WTC11 (cell line): ENCODE measurements around the gene FAHD1. TPM values are rescaled to one million over a fixed set of nuclear protein-coding genes. Genes with fewer than 3 reads are reported as not detected.

ENCODE experiments used
- ATAC-seq: fragments of 200-7000 bp; cut with Tn5 transposase; 2 replicates; pipeline ENCODE4 v1.10.0; 2021; ENCODE audit warnings: mild to moderate bottlenecking, moderate library complexity
- CTCF ChIA-PET: fragments of 300-600 bp; sonication (Branson Sonifier 250); formaldehyde crosslinking; loops from one replicate; lab custom pipeline; 2021; ENCODE audit warnings: antibody characterized with exemption; lab: Charles Lee
- POLR2A ChIA-PET: fragments of 350-600 bp; sonication (Branson Sonifier 250); formaldehyde crosslinking; loops from one replicate; lab custom pipeline; 2021; ENCODE audit warnings: antibody characterized with exemption; lab: Charles Lee
- DNase-seq: peaks from one replicate; pipeline ENCODE4 v3.0.0; 2021; ENCODE audit warnings: low spot score
- H3K27ac Mint-ChIP-seq: 2 replicates; pipeline ENCODE4 v1.8.0; 2021; ENCODE audit warnings: mixed read lengths
- H3K27me3 Mint-ChIP-seq: 2 replicates; pipeline ENCODE4 v1.8.0; 2021; ENCODE audit warnings: low read depth, mild to moderate bottlenecking, moderate library complexity, mixed read lengths
- H3K36me3 Mint-ChIP-seq: 2 replicates; pipeline ENCODE4 v1.8.0; 2021; ENCODE audit warnings: mixed read lengths
- H3K4me1 Mint-ChIP-seq: 2 replicates; pipeline ENCODE4 v1.8.0; 2022; ENCODE audit warnings: mixed read lengths
- H3K4me3 Mint-ChIP-seq: 2 replicates; pipeline ENCODE4 v1.8.0; 2021; ENCODE audit warnings: mild to moderate bottlenecking, moderate library complexity, mixed read lengths
- H3K9me3 Mint-ChIP-seq: 2 replicates; pipeline ENCODE4 v1.8.0; 2021; ENCODE audit warnings: mixed read lengths
- AFF4 ChIP-seq: sonication (generic); formaldehyde crosslinking; IDR thresholded peaks from 2 replicates; pipeline ENCODE4 v1.8.1; 2023; ENCODE audit warnings: mild to moderate bottlenecking, missing genetic modification reagents, borderline replicate concordance
- ATF2 ChIP-seq: sonication (generic); formaldehyde crosslinking; IDR thresholded peaks from 2 replicates; pipeline ENCODE4 v1.8.1; 2022; ENCODE audit warnings: low read depth, missing genetic modification reagents, borderline replicate concordance
- CTCF ChIP-seq: fragments of 200-600 bp; IDR thresholded peaks from 2 replicates; pipeline ENCODE4 v1.8.0; 2022; ENCODE audit warnings: antibody characterized with exemption
- E2F5 ChIP-seq: sonication (generic); formaldehyde crosslinking; IDR thresholded peaks from 2 replicates; pipeline ENCODE4 v1.8.1; 2022; ENCODE audit warnings: mild to moderate bottlenecking, moderate library complexity, missing genetic modification reagents
- ESRRA ChIP-seq: sonication (generic); formaldehyde crosslinking; IDR thresholded peaks from 2 replicates; pipeline ENCODE4 v1.8.1; 2022; ENCODE audit warnings: mild to moderate bottlenecking, missing genetic modification reagents, borderline replicate concordance
- ETV6 ChIP-seq: sonication (generic); formaldehyde crosslinking; IDR thresholded peaks from 2 replicates; pipeline ENCODE4 v1.8.1; 2022; ENCODE audit warnings: mild to moderate bottlenecking, missing genetic modification reagents
- GABPB1 ChIP-seq: sonication (generic); formaldehyde crosslinking; IDR thresholded peaks from 2 replicates; pipeline ENCODE4 v1.8.1; 2023; ENCODE audit warnings: mild to moderate bottlenecking, missing genetic modification reagents
- IRF1 ChIP-seq: sonication (generic); formaldehyde crosslinking; IDR thresholded peaks from 2 replicates; pipeline ENCODE4 v1.8.0; 2023; ENCODE audit warnings: missing genetic modification reagents
- JAZF1 ChIP-seq: fragments of 250-450 bp; sonication (Bioruptor Pico); IDR thresholded peaks from 2 replicates; pipeline ENCODE4 v1.9.0; 2021; ENCODE audit warnings: moderate library complexity, mild to moderate bottlenecking, inconsistent platforms
- MXD4 ChIP-seq: fragments of 250-450 bp; sonication (Bioruptor Pico); IDR thresholded peaks from 2 replicates; pipeline ENCODE4 v1.8.0; 2021; ENCODE audit warnings: mild to moderate bottlenecking, moderate library complexity, borderline replicate concordance
- NFATC4 ChIP-seq: fragments of 250-450 bp; sonication (Bioruptor Pico); IDR thresholded peaks from 2 replicates; pipeline ENCODE4 v1.9.0; 2021; ENCODE audit warnings: mild to moderate bottlenecking
- NFE2L1 ChIP-seq: sonication (generic); formaldehyde crosslinking; IDR thresholded peaks from 2 replicates; pipeline ENCODE4 v1.8.1; 2023; ENCODE audit warnings: missing genetic modification reagents
- NR2C2 ChIP-seq: sonication (generic); formaldehyde crosslinking; IDR thresholded peaks from 2 replicates; pipeline ENCODE4 v1.8.0; 2022; ENCODE audit warnings: mild to moderate bottlenecking, missing genetic modification reagents
- PRRX2 ChIP-seq: fragments of 250-450 bp; sonication (Bioruptor Pico); IDR thresholded peaks from 2 replicates; pipeline ENCODE4 v1.8.0; 2021; ENCODE audit warnings: mild to moderate bottlenecking
- SMAD4 ChIP-seq: sonication (generic); formaldehyde crosslinking; IDR thresholded peaks from 2 replicates; pipeline ENCODE4 v1.8.0; 2022; ENCODE audit warnings: mild to moderate bottlenecking, missing genetic modification reagents
- TCF7 ChIP-seq: sonication (generic); formaldehyde crosslinking; IDR thresholded peaks from 2 replicates; pipeline ENCODE4 v1.8.0; 2022; ENCODE audit warnings: mild to moderate bottlenecking, low read depth, missing genetic modification reagents, moderate library complexity
- TP53 ChIP-seq: sonication (generic); formaldehyde crosslinking; IDR thresholded peaks from 2 replicates; pipeline ENCODE4 v1.8.1; 2023; ENCODE audit warnings: mild to moderate bottlenecking, missing genetic modification reagents
- ZMAT4 ChIP-seq: fragments of 250-450 bp; sonication (Bioruptor Pico); IDR thresholded peaks from 2 replicates; pipeline ENCODE4 v1.9.0; 2021; ENCODE audit warnings: mild to moderate bottlenecking
- ZNF219 ChIP-seq: sonication (generic); formaldehyde crosslinking; IDR thresholded peaks from 2 replicates; pipeline ENCODE4 v1.8.0; 2023; ENCODE audit warnings: missing genetic modification reagents, mild to moderate bottlenecking, borderline replicate concordance
- ZNF396 ChIP-seq: fragments of 250-450 bp; sonication (Bioruptor Pico); IDR thresholded peaks from 2 replicates; pipeline ENCODE4 v1.8.0; 2021; ENCODE audit warnings: mild to moderate bottlenecking, moderate library complexity, borderline replicate concordance
- total RNA-seq: library from RNA; stranded (reverse); gene quantifications from 3 replicates; pipeline ENCODE4 v1.2.3, GENCODE V29; 2021

FAHD1 gene
- total RNA-seq, 1 experiment from 2014 or later, result 14.3 TPM

GRCh38 chr16:1787322-1788094 lies 39.5 kb upstream of the FAHD1 start:
- DNase-seq (no peak), ATAC-seq (no peak)
- H3K27me3 Mint-ChIP-seq, result no peaks in the 10 kb centered on the region
- peaks cover 5% of the 10 kb centered on the region for H3K36me3 Mint-ChIP-seq
- ChIA-PET POLR2A (no interaction called here), CTCF (interaction anchor here (1.5 kb wide), 1 partner anchor 145 kb away, joined by 3 read pairs; no protein-coding TSS in a partner anchor)
- no peaks in the 10 kb centered on the region for H3K4me1 Mint-ChIP-seq
- H3K9me3 Mint-ChIP-seq, result no peaks in the 10 kb centered on the region
- no peak overlapping the region for H3K4me3 Mint-ChIP-seq
- no peak overlapping the region for H3K27ac Mint-ChIP-seq
- no peak for TF ChIP-seq GABPB1 (CRISPR knock-in tag)
- no peak for TF ChIP-seq ZNF219 (CRISPR knock-in tag)
- TF ChIP-seq ETV6 (CRISPR knock-in tag), result no peak
- no peak for TF ChIP-seq E2F5 (CRISPR knock-in tag)
- no peak for TF ChIP-seq MXD4 (CRISPR knock-in tag)
- TF ChIP-seq ZMAT4 (CRISPR knock-in tag), result no peak
- TF ChIP-seq CTCF, result no peak
- TF ChIP-seq ATF2 (CRISPR knock-in tag), result no peak
- no peak for TF ChIP-seq ZNF396 (CRISPR knock-in tag)
- TF ChIP-seq ESRRA, result no peak
- no peak for TF ChIP-seq NFATC4 (CRISPR knock-in tag)
- no peak for TF ChIP-seq NR2C2
- TF ChIP-seq AFF4, result no peak
- no peak for TF ChIP-seq IRF1 (CRISPR knock-in tag)
- TF ChIP-seq JAZF1 (CRISPR knock-in tag), result no peak
- TF ChIP-seq PRRX2, result no peak
- TF ChIP-seq TP53, result no peak
- no peak for TF ChIP-seq TCF7
- TF ChIP-seq NFE2L1 (CRISPR knock-in tag), result no peak
- no peak for TF ChIP-seq SMAD4 (CRISPR knock-in tag)
